IMR-90 (cell line): ENCODE results near the gene USH2A. TPM values are rescaled to one million over a fixed set of nuclear protein-coding genes. Genes with fewer than 3 reads are reported as not detected.

Experiments
- ATAC-seq: fragments of 200-7000 bp; cut with Tn5 transposase; 2 replicates; pipeline ENCODE4 v1.9.1; 2020; ENCODE audit warnings: low read depth, mild to moderate bottlenecking, moderate library complexity
- BruUV-seq: library from RNA; stranded (reverse); fragments of 400-500 nt; replicated peaks from 2 replicates; lab custom pipeline; 2021; lab: Mats Ljungman, UMichigan
- CTCF ChIA-PET: fragments of 300-600 bp; formaldehyde crosslinking; extraction: SDS; loops from one replicate; lab custom pipeline; 2021; ENCODE audit warnings: antibody characterized with exemption; lab: Yijun Ruan, JAX
- POLR2A ChIA-PET: fragments of 300-600 bp; sonication (Branson Sonifier 250); formaldehyde crosslinking; loops from one replicate; lab custom pipeline; 2022; ENCODE audit warnings: antibody characterized with exemption; ENCODE audit not compliant: unreplicated experiment; lab: Charles Lee
- DNase-seq: peaks from one replicate; pipeline ENCODE4 v3.0.0; 2013
- H2AFZ ChIP-seq: replicated peaks from 2 replicates; pipeline ENCODE3; 2013; ENCODE audit warnings: low read length, mild to moderate bottlenecking; ENCODE audit not compliant: poor library complexity
- H2AK5ac ChIP-seq: 2 replicates; pipeline ENCODE4 v1.6.1; 2013; ENCODE audit warnings: low read depth, low read length, inconsistent platforms
- H2AK9ac ChIP-seq: replicated peaks from 2 replicates; pipeline ENCODE3; 2013; ENCODE audit warnings: mild to moderate bottlenecking, low read depth, low read length, moderate library complexity; ENCODE audit not compliant: poor library complexity
- H2BK120ac ChIP-seq: 2 replicates; pipeline ENCODE4 v1.6.1; 2013; ENCODE audit warnings: low read depth, low read length, inconsistent platforms
- H2BK15ac ChIP-seq: 3 replicates; pipeline ENCODE4 v1.6.1; 2013; ENCODE audit warnings: low read depth, low read length, inconsistent platforms
- H2BK20ac ChIP-seq: 2 replicates; pipeline ENCODE4 v1.6.1; 2013; ENCODE audit warnings: low read depth, mild to moderate bottlenecking, inconsistent platforms, low read length, moderate library complexity
- H2BK5ac ChIP-seq: 2 replicates; pipeline ENCODE4 v1.6.1; 2013; ENCODE audit warnings: mild to moderate bottlenecking, low read depth, low read length, inconsistent platforms; ENCODE audit not compliant: poor library complexity, severe bottlenecking
- H3K14ac ChIP-seq: replicated peaks from 2 replicates; pipeline ENCODE4 v1.6.1; 2013; ENCODE audit warnings: low read depth, low read length, inconsistent platforms
- H3K18ac ChIP-seq: 2 replicates; pipeline ENCODE4 v1.6.1; 2013; ENCODE audit warnings: low read depth, low read length, control low read depth
- H3K23ac ChIP-seq: 2 replicates; pipeline ENCODE4 v1.6.1; 2013; ENCODE audit warnings: low read depth, low read length, inconsistent platforms
- H3K27ac ChIP-seq: 2 replicates; pipeline ENCODE4 v1.5.1; 2013; ENCODE audit warnings: mild to moderate bottlenecking, control low read depth, low read length; ENCODE audit not compliant: insufficient read depth
- H3K27me3 ChIP-seq: 2 replicates; pipeline ENCODE4 v1.6.1; 2013; ENCODE audit warnings: low read length; ENCODE audit not compliant: control insufficient read depth, insufficient read depth
- H3K36me3 ChIP-seq: 2 replicates; pipeline ENCODE4 v1.6.1; 2013; ENCODE audit warnings: low read length, mixed read lengths; ENCODE audit not compliant: control insufficient read depth, insufficient read depth
- H3K4ac ChIP-seq: 2 replicates; pipeline ENCODE4 v1.6.1; 2013; ENCODE audit warnings: low read depth, low read length, inconsistent platforms
- H3K4me1 ChIP-seq: 2 replicates; pipeline ENCODE4 v1.6.1; 2013; ENCODE audit warnings: low read length, mixed read lengths; ENCODE audit not compliant: control insufficient read depth, insufficient read depth
- H3K4me2 ChIP-seq: 2 replicates; pipeline ENCODE4 v1.6.1; 2013; ENCODE audit warnings: low read depth, mild to moderate bottlenecking, control low read depth, low read length, moderate library complexity
- H3K4me3 ChIP-seq: 2 replicates; pipeline ENCODE4 v1.5.1; 2013; ENCODE audit warnings: low read depth, mild to moderate bottlenecking, control low read depth, low read length, moderate library complexity; ENCODE audit not compliant: insufficient read depth
- H3K56ac ChIP-seq: 2 replicates; pipeline ENCODE4 v1.6.1; 2013; ENCODE audit warnings: low read length, inconsistent platforms; ENCODE audit not compliant: insufficient read depth; ENCODE audit errors: extremely low read depth
- H3K79me1 ChIP-seq, 2 experiments: 2 replicates each; pipeline ENCODE4 v1.6.1; 2013; ENCODE audit warnings: low read length in 2 of 2, inconsistent platforms in 1 of 2, low read depth in 1 of 2
- H3K9ac ChIP-seq: 2 replicates; pipeline ENCODE4 v1.6.1; 2013; ENCODE audit warnings: low read depth, low read length, control low read depth
- H3K9me1 ChIP-seq: 2 replicates; pipeline ENCODE4 v1.6.1; 2013; ENCODE audit warnings: low read length, inconsistent platforms; ENCODE audit not compliant: insufficient read depth
- H3K9me3 ChIP-seq: 2 replicates; pipeline ENCODE4 v1.6.1; 2013; ENCODE audit warnings: low read length; ENCODE audit not compliant: control insufficient read depth, insufficient read depth
- H4K20me1 ChIP-seq: 2 replicates; pipeline ENCODE4 v1.6.1; 2013; ENCODE audit warnings: low read length, inconsistent platforms; ENCODE audit not compliant: insufficient read depth
- H4K5ac ChIP-seq: 2 replicates; pipeline ENCODE4 v1.6.1; 2013; ENCODE audit warnings: mild to moderate bottlenecking, low read depth, low read length, control low read depth
- H4K8ac ChIP-seq, 2 experiments: 2 replicates each; pipeline ENCODE4 v1.6.1; 2013; ENCODE audit warnings: low read depth in 2 of 2, low read length in 2 of 2, control low read depth in 1 of 2, inconsistent platforms in 1 of 2
- H4K91ac ChIP-seq: 2 replicates; pipeline ENCODE4 v1.6.1; 2013; ENCODE audit warnings: low read depth, low read length, inconsistent platforms; ENCODE audit not compliant: insufficient read depth
- SMC3 ChIP-seq: fragments of 150-350 bp; IDR thresholded peaks from 2 replicates; pipeline ENCODE4 v1.6.1; 2016; ENCODE audit warnings: low read depth, mild to moderate bottlenecking, antibody characterized with exemption, low read length, moderate library complexity
- WGBS, 2 experiments: methylation state at CpG; one replicate each; pipeline versions ENCODE4 v1.1.5 to v1.1.7; 2013; ENCODE audit warnings: missing lambda C conversion rate in 2 of 2; ENCODE audit not compliant: insufficient read length in 1 of 2; ENCODE audit errors: extremely low coverage in 2 of 2; 5-methylcytosine and 5-hydroxymethylcytosine counted together
- dilution Hi-C: fragments of 300-500 bp; cut with HindIII; formaldehyde crosslinking; loops from one replicate; pipeline ENCODE4 v1.14.3; 2018; ENCODE audit warnings: low sequenced_read_pairs; ENCODE audit not compliant: unreplicated experiment
- in situ Hi-C: fragments of 300-500 bp; cut with MboI; formaldehyde crosslinking; loops from 3 replicates; pipeline ENCODE4 v1.14.3; 2019; ENCODE audit warnings: low sequenced_read_pairs, inconsistent platforms, mixed read lengths
- intact Hi-C: fragments of 100-400 bp; cut with micrococcal nuclease; formaldehyde crosslinking; loops from 2 replicates; pipeline ENCODE4 v1.10.0; 2022
- polyA plus RNA-seq, 3 experiments: library from polyadenylated mRNA; depleted of rRNA; stranded (reverse); fragments of >200 nt; gene quantifications; 2 replicates each; pipeline ENCODE4 v1.2.3, GENCODE V29; 2012; ENCODE audit warnings: low replicate concordance in 1 of 3
- total RNA-seq: library from RNA; depleted of rRNA; stranded (reverse); fragments of >200 nt; gene quantifications from 2 replicates; pipeline ENCODE4 v1.2.3, GENCODE V29; 2012

The USH2A gene
- total and polyA plus RNA-seq, 2 of the 4 experiments (the other 2 are of a cell fraction): under 0.01 to 0.02 TPM

GRCh38 chr1:215607412-215607811, 815.8 kb downstream of the USH2A start:
- no peak for ATAC-seq
- H3K4me2 ChIP-seq: no peak overlapping the region
- no peak overlapping the region for H4K5ac ChIP-seq
- H3K4me1 ChIP-seq: peaks cover 7% of the 10 kb centered on the region
- no peak overlapping the region for H3K4me3 ChIP-seq
- no peak overlapping the region for H2BK20ac ChIP-seq
- no peak overlapping the region for H3K14ac ChIP-seq
- POLR2A ChIA-PET: interaction anchor here (0.6 kb wide), 1 partner anchor 650 kb away, joined by 4 read pairs; no protein-coding TSS in a partner anchor
- no peak overlapping the region for H3K4ac ChIP-seq
- in situ Hi-C loops (no loop called here), dilution Hi-C loops (no loop called here), intact Hi-C loops (loop anchor here (2.0 kb wide), 1 partner anchor 79 kb away; no protein-coding TSS in a partner anchor)
- peaks cover 16% of the 10 kb centered on the region for H3K36me3 ChIP-seq
- no peak overlapping the region for H4K91ac ChIP-seq
- no peak overlapping the region for H2BK15ac ChIP-seq
- TF ChIP-seq SMC3: no peak
- WGBS, 2 experiments: no CpG with 5 or more reads among the region's 1 CpG
- no TSS peak for BruUV-seq
- peaks cover 6 to 7% of the 10 kb centered on the region in 2 experiments for H3K79me1 ChIP-seq
- H3K27ac ChIP-seq: no peak overlapping the region; the same call in 1 of the 2 replicates
- H3K9me1 ChIP-seq: peaks cover 2% of the 10 kb centered on the region; the same call in 1 of the 2 replicates
- H3K9ac ChIP-seq: no peak overlapping the region
- no peaks in the 10 kb centered on the region for H3K27me3 ChIP-seq
- H3K23ac ChIP-seq: no peak overlapping the region
- no peak overlapping the region for H3K56ac ChIP-seq
- H3K9me3 ChIP-seq: no peaks in the 10 kb centered on the region
- no peak for DNase-seq
- CTCF ChIA-PET: no interaction called here
- no peaks in the 10 kb centered on the region for H4K20me1 ChIP-seq
- no peak overlapping the region for H2BK5ac ChIP-seq
- no peak overlapping the region for H2AFZ ChIP-seq
- H2AK5ac ChIP-seq: no peak overlapping the region
- H4K8ac ChIP-seq: no peak overlapping the region
- no peak overlapping the region for H2BK120ac ChIP-seq
- H3K18ac ChIP-seq: no peak overlapping the region
- no peak overlapping the region for H2AK9ac ChIP-seq
